Tibial nerve (tissue), 4 donors: Measurements from ENCODE around the gene ADGRE3. TPM values are rescaled to one million over a fixed set of nuclear protein-coding genes. Genes with fewer than 3 reads are reported as not detected.

Experiments used
- DNase-seq, 2 donors: peaks; one replicate each; pipeline ENCODE4 v3.0.0-alpha.2; 2019; ENCODE audit warnings: low spot score in 2 of 2
- H3K27ac ChIP-seq, 4 donors: fragments of 200-600 bp; sonication (generic) in 3 of 4; one replicate each; pipeline ENCODE4 v1.5.1; 2017 to 2019; ENCODE audit warnings: mild to moderate bottlenecking in 1 of 4
- H3K27me3 ChIP-seq, 2 donors: fragments of 200-600 bp; sonication (generic) in 1 of 2; one replicate each; pipeline versions ENCODE4 v1.5.1 to v1.6.0; 2017 to 2019
- H3K36me3 ChIP-seq, 3 donors: fragments of 200-600 bp; sonication (generic); one replicate each; pipeline ENCODE4 v1.5.1; 2018 to 2019
- H3K4me1 ChIP-seq, 4 donors: fragments of 200-600 bp; sonication (generic) in 3 of 4; one replicate each; pipeline ENCODE4 v1.5.1; 2017 to 2019
- H3K4me3 ChIP-seq, 4 donors: fragments of 200-600 bp; sonication (generic) in 3 of 4; one replicate each; pipeline ENCODE4 v1.5.1; 2017 to 2019; ENCODE audit warnings: mild to moderate bottlenecking in 1 of 4, moderate library complexity in 1 of 4
- H3K9me3 ChIP-seq, 4 donors: fragments of 200-600 bp; sonication (generic) in 3 of 4; one replicate each; pipeline ENCODE4 v1.5.1; 2017 to 2019
- CTCF ChIP-seq, 5 experiments: fragments of 200-600 bp in 3 of 5; fragments of 450-650 bp in 2 of 5; sonication (generic) in 3 of 5; IDR thresholded peaks; one replicate each; pipeline ENCODE4 v1.5.1; 2016 to 2019; ENCODE audit warnings: antibody characterized with exemption in 5 of 5, mild to moderate bottlenecking in 3 of 5, moderate library complexity in 2 of 5
- EP300 ChIP-seq, 2 donors: sonication (generic); formaldehyde crosslinking; IDR thresholded peaks; one replicate each; pipeline ENCODE4 v1.6.1; 2017; ENCODE audit warnings: antibody characterized with exemption in 2 of 2, mild to moderate bottlenecking in 1 of 2
- POLR2A ChIP-seq, 2 donors: fragments of 450-650 bp; IDR thresholded peaks; one replicate each; pipeline ENCODE4 v1.6.1; 2017; ENCODE audit warnings: antibody characterized with exemption in 2 of 2, mild to moderate bottlenecking in 2 of 2, moderate library complexity in 2 of 2
- WGBS, 2 donors: methylation state at CpG; one replicate each; pipeline ENCODE4 v1.1.5; 2018; 5-methylcytosine and 5-hydroxymethylcytosine counted together
- total RNA-seq, 4 donors: library from RNA; depleted of rRNA; stranded (reverse); fragments of >200 nt; gene quantifications; one replicate each; pipeline ENCODE4 v1.1.0, GENCODE V29; 2016

ADGRE3 gene
- total RNA-seq, 4 donors from 2014 or later, result not detected

GRCh38 chr19:14582894-14583340 is 91.7 kb downstream of the ADGRE3 start, which contains the start of gene CLEC17A:
Gene CLEC17A (plus strand): TSS chr19:14583084. CDS start chr19:14583161, 77 bp downstream.
- H3K9me3 ChIP-seq, result no peaks in the 10 kb centered on the region
- no peaks in the 10 kb centered on the region for H3K4me1 ChIP-seq
- H3K36me3 ChIP-seq, result no peaks in the 10 kb centered on the region
- H3K4me3 ChIP-seq, result peak within 1 kb of the TSS in 1 of 4 donors; percentile 21
- 38 to 45% methylated on average over 6 of the region's 6 CpGs for WGBS, 2 donors
- no peak for DNase-seq
- TF ChIP-seq EP300 (IDR thresholded peaks at IDR 0.05), result no peak
- no peaks in the 10 kb centered on the region for H3K27me3 ChIP-seq
- no peak within 1 kb of the TSS for H3K27ac ChIP-seq

- 59 to 62% methylated on average over 6 of the region's 6 CpGs for WGBS, 2 donors
- no peaks in the 10 kb centered on the region for H3K27me3 ChIP-seq
- DNase-seq, result no peak
- no peak overlapping the region for H3K27ac ChIP-seq
- H3K4me1 ChIP-seq, result no peaks in the 10 kb centered on the region
- TF ChIP-seq EP300 (IDR thresholded peaks at IDR 0.05), result no peak
- TF ChIP-seq POLR2A (IDR thresholded peaks at IDR 0.05), result no peak
- no peak for TF ChIP-seq CTCF (IDR thresholded peaks at IDR 0.05)
- no peaks in the 10 kb centered on the region for H3K36me3 ChIP-seq
- no peak overlapping the region for H3K4me3 ChIP-seq
- H3K9me3 ChIP-seq, result no peaks in the 10 kb centered on the region
Measured at GRCh38 chr19:14580623-14581237, 93.9 kb downstream of the ADGRE3 start.

GRCh38 chr19:14577885-14578427 is 96.7 kb downstream of the ADGRE3 start:
- Histone ChIP-seq H3K27ac (no peak overlapping the region), H3K27me3 (no peaks in the 10 kb centered on the region), H3K4me3 (no peak overlapping the region), H3K9me3 (no peaks in the 10 kb centered on the region), H3K4me1 (peaks cover 0 to 10% (median 3%) of the 10 kb centered on the region in 4 donors), H3K36me3 (no peaks in the 10 kb centered on the region)
- WGBS, 2 donors, result 43 to 48% methylated on average over 6 of the region's 6 CpGs
- TF ChIP-seq POLR2A (IDR thresholded peaks at IDR 0.05), result no peak
- TF ChIP-seq CTCF (IDR thresholded peaks at IDR 0.05), result no peak
- TF ChIP-seq EP300 (IDR thresholded peaks at IDR 0.05), result no peak
- no peak for DNase-seq

- WGBS, 2 donors, result 76 to 79% methylated on average over 5 of the region's 5 CpGs
- Histone ChIP-seq H3K9me3 (no peaks in the 10 kb centered on the region), H3K4me3 (no peak overlapping the region), H3K4me1 (peaks cover 0 to 12% (median 3%) of the 10 kb centered on the region in 4 donors), H3K27ac (no peak overlapping the region), H3K27me3 (no peaks in the 10 kb centered on the region), H3K36me3 (no peaks in the 10 kb centered on the region)
- no peak for TF ChIP-seq CTCF (IDR thresholded peaks at IDR 0.05)
- no peak for TF ChIP-seq EP300 (IDR thresholded peaks at IDR 0.05)
- no peak for TF ChIP-seq POLR2A (IDR thresholded peaks at IDR 0.05)
- DNase-seq, result no peak
Measured at GRCh38 chr19:14577264-14577663, 97.4 kb downstream of the ADGRE3 start.

- WGBS, 2 donors, result 86 to 90% methylated on average over 8 of the region's 8 CpGs
- H3K27ac ChIP-seq, result no peak overlapping the region
- no peak for DNase-seq
- H3K9me3 ChIP-seq, result no peaks in the 10 kb centered on the region
- TF ChIP-seq EP300 (IDR thresholded peaks at IDR 0.05) (no peak), CTCF (IDR thresholded peaks at IDR 0.05) (no peak), POLR2A (IDR thresholded peaks at IDR 0.05) (no peak)
- H3K27me3 ChIP-seq, result no peaks in the 10 kb centered on the region
- H3K4me3 ChIP-seq, result no peak overlapping the region
- peaks cover 0 to 17% (median 3%) of the 10 kb centered on the region in 4 donors for H3K4me1 ChIP-seq
- H3K36me3 ChIP-seq, result no peaks in the 10 kb centered on the region
Measured at GRCh38 chr19:14576363-14576762, 98.3 kb downstream of the ADGRE3 start.
